Measurements from ENCODE around the gene METTL21A.

METTL21A gene

DNA sequence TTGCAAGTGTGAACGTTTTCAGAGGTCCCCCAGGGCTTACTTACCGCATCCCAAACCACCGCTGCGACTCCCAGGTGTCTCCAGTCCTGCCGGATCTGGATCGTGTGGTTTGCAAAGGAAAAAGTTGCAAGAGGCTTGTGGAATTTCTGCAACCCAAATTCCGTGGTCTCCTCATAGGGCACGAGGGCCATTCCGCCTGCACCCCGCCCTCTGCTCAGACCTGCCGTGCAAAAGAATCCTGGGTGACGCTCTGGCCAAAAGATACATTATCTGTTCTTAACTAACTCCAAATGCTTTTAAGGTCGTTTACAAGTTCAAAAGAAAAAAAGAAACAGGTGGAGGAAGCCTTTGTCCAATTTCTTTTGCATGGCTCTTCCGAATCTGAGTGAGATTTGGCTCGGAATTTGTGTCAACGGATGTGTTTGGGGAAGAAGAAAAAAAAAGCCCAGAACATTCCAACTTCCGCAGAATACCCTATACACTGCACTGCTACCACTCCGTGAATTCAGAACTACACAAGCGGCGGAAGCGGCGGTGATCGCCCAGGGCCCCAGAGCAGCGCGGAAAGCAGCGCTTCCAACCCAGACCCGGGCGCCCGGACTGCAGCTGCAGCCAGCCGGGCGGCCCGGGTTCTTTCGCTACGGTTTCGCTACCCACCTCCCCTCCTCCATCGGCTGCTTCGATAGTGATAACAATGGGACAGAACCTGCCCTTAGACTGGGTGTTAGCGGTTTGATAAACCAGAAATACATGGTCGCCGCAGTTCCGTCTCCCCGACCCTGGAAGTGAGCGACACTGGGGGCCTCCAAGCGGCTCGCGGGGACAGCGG, 795 bp downstream of the METTL21A start:
- peak overlapping the region; percentile 96 to 99 for H3K4me3 ChIP-seq (ENCODE audit: low read length in 2 of 2)
- peak overlapping the region; percentile 89 to 90 for H3K9ac ChIP-seq (ENCODE audit: low read depth in 1 of 2, low read length in 2 of 2)
- H3K9me3 ChIP-seq (ENCODE audit: control insufficient read depth in 2 of 2, low read length in 2 of 2), result no peaks in the 10 kb centered on the region
- no peaks in the 10 kb centered on the region for H3K27me3 ChIP-seq (ENCODE audit: control insufficient read depth in 2 of 2, insufficient read depth in 2 of 2, low read length in 2 of 2)
- H3K36me3 ChIP-seq (ENCODE audit: control insufficient read depth in 2 of 2, insufficient read depth in 2 of 2, low read length in 2 of 2), result peaks cover 3 to 8% of the 10 kb centered on the region in 2 donors
- peaks cover 6 to 7% of the 10 kb centered on the region in 2 donors for H3K4me1 ChIP-seq (ENCODE audit: control insufficient read depth in 2 of 2, insufficient read depth in 2 of 2, low read length in 2 of 2)
- peak overlapping the region; percentile 89 to 92 for H3K27ac ChIP-seq (ENCODE audit: low read depth in 2 of 2, low read length in 2 of 2)

DNA sequence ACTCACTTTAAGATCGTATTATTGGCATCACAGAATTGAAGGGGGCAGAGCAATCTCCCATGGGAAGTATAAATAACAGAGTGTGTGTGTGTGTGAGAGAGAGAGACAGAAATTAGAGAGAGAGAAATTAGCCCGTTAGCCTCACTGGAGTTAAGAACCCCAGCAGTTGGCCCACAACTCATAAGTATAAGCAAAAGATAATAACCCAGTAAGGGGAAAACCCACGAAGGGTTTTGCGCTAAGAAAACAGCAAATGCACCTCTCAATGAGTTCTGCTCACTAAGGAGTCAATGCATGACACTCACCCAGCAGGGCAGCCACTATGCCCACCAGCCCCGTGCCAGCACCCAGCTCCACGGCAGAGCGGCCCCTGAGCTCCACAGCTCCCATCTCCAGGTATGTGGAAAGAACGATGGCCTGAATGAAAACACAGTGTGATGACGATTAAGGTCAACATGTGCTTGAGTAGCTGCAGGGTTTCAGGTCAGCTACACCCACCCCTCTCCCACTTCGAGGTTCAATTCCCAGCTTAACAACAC, 3.6 kb downstream of the METTL21A start:
- Histone ChIP-seq H3K9ac (ENCODE audit: low read depth in 1 of 2, low read length in 2 of 2) (no peak overlapping the region), H3K4me3 (ENCODE audit: low read length in 2 of 2) (no peak overlapping the region), H3K9me3 (ENCODE audit: control insufficient read depth in 2 of 2, low read length in 2 of 2) (no peaks in the 10 kb centered on the region), H3K4me1 (ENCODE audit: control insufficient read depth in 2 of 2, insufficient read depth in 2 of 2, low read length in 2 of 2) (peaks cover 6 to 7% of the 10 kb centered on the region in 2 donors), H3K27ac (ENCODE audit: low read depth in 2 of 2, low read length in 2 of 2) (no peak overlapping the region), H3K27me3 (ENCODE audit: control insufficient read depth in 2 of 2, insufficient read depth in 2 of 2, low read length in 2 of 2) (no peaks in the 10 kb centered on the region), H3K36me3 (ENCODE audit: control insufficient read depth in 2 of 2, insufficient read depth in 2 of 2, low read length in 2 of 2) (peaks cover 10 to 16% of the 10 kb centered on the region in 2 donors)

DNA sequence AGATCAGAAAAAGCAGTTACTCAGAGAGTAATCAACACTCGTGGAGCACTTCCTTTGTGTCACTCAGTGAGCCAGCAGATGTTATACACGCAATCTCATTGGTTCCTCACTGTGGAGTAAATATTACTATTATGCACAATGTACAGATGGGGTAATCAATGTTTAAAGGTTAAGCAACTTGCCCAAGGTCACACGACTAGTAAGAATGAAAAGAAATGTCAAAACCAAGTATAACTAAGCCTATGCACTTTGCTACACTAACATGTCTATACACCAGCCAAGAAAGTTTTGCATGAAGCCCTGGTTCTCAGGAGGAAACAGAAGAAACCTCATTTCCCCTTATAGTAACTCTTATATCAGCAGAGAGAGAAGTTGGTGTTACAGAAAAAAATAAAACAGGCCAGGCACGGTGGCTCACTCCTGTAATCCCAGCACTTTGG, 5.4 kb downstream of the METTL21A start:
- Histone ChIP-seq H3K9me3 (ENCODE audit: control insufficient read depth in 2 of 2, low read length in 2 of 2) (no peaks in the 10 kb centered on the region), H3K9ac (ENCODE audit: low read depth in 1 of 2, low read length in 2 of 2) (no peak overlapping the region), H3K27me3 (ENCODE audit: control insufficient read depth in 2 of 2, insufficient read depth in 2 of 2, low read length in 2 of 2) (no peaks in the 10 kb centered on the region), H3K4me1 (ENCODE audit: control insufficient read depth in 2 of 2, insufficient read depth in 2 of 2, low read length in 2 of 2) (peaks cover 3 to 7% of the 10 kb centered on the region in 2 donors), H3K4me3 (ENCODE audit: low read length in 2 of 2) (no peak overlapping the region), H3K36me3 (ENCODE audit: control insufficient read depth in 2 of 2, insufficient read depth in 2 of 2, low read length in 2 of 2) (peaks cover 10 to 16% of the 10 kb centered on the region in 2 donors), H3K27ac (ENCODE audit: low read depth in 2 of 2, low read length in 2 of 2) (no peak overlapping the region)

DNA sequence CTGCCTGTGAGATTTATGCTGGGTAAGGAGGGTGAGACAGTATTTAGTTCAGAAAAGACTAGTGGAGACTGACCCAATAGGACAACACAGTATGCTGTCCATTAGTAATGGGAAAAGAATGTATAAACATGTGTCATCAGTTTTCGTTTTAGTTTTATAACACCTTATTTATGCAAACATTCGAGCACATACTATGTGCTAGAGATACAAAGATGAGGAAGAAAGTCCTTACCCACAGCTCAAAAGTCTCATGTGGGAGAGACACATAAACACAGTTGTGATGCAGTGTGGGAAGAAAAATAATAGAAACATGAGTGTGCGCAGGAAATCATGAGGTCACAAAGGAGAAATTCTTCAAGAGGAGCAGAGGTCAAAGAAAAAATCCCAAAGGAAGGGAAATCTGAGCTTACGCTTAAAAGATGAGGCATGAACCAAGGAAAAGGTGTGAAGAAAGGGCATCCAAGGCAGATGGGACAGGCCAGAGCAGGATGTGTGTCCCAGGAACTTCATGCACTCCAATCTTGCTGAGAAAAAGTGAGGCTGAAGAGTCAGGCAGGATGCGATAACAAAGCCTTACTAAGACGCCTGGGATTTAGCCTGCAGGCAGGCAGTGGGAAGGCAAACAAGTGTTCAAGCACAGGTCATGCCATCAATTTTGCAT, 8.1 kb downstream of the METTL21A start:
- Histone ChIP-seq H3K27ac (ENCODE audit: low read depth in 2 of 2, low read length in 2 of 2) (peak overlapping the region; percentile 5 to 28), H3K36me3 (ENCODE audit: control insufficient read depth in 2 of 2, insufficient read depth in 2 of 2, low read length in 2 of 2) (peaks cover 10 to 16% of the 10 kb centered on the region in 2 donors), H3K27me3 (ENCODE audit: control insufficient read depth in 2 of 2, insufficient read depth in 2 of 2, low read length in 2 of 2) (no peaks in the 10 kb centered on the region), H3K9ac (ENCODE audit: low read depth in 1 of 2, low read length in 2 of 2) (no peak overlapping the region), H3K4me3 (ENCODE audit: low read length in 2 of 2) (no peak overlapping the region), H3K4me1 (ENCODE audit: control insufficient read depth in 2 of 2, insufficient read depth in 2 of 2, low read length in 2 of 2) (no peaks in the 10 kb centered on the region), H3K9me3 (ENCODE audit: control insufficient read depth in 2 of 2, low read length in 2 of 2) (no peaks in the 10 kb centered on the region)

DNA sequence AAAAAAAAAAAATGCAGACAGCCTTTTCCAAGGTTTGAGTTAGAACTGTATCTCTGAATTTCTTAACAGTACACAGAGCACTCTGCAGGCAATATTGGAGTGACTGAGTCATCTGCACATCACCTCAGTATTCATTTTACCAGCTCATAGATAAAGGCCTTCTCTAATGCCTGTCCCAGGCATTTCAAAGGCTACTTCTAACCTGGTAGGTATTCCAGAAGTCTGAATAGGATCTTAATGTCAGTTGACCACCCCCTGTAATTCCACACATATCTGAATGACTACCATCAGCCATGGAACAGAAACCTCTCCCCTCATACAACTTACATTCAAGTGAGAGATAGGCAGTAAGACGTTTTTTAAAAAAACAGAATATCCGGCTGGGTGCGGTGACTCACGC, 9.0 kb downstream of the METTL21A start:
- H3K36me3 ChIP-seq (ENCODE audit: control insufficient read depth in 2 of 2, insufficient read depth in 2 of 2, low read length in 2 of 2), result peaks cover 8 to 14% of the 10 kb centered on the region in 2 donors
- H3K4me1 ChIP-seq (ENCODE audit: control insufficient read depth in 2 of 2, insufficient read depth in 2 of 2, low read length in 2 of 2), result no peaks in the 10 kb centered on the region
- no peaks in the 10 kb centered on the region for H3K27me3 ChIP-seq (ENCODE audit: control insufficient read depth in 2 of 2, insufficient read depth in 2 of 2, low read length in 2 of 2)
- no peaks in the 10 kb centered on the region for H3K9me3 ChIP-seq (ENCODE audit: control insufficient read depth in 2 of 2, low read length in 2 of 2)
- H3K27ac ChIP-seq (ENCODE audit: low read depth in 2 of 2, low read length in 2 of 2), result no peak overlapping the region
- H3K4me3 ChIP-seq (ENCODE audit: low read length in 2 of 2), result no peak overlapping the region
- no peak overlapping the region for H3K9ac ChIP-seq (ENCODE audit: low read depth in 1 of 2, low read length in 2 of 2)

DNA sequence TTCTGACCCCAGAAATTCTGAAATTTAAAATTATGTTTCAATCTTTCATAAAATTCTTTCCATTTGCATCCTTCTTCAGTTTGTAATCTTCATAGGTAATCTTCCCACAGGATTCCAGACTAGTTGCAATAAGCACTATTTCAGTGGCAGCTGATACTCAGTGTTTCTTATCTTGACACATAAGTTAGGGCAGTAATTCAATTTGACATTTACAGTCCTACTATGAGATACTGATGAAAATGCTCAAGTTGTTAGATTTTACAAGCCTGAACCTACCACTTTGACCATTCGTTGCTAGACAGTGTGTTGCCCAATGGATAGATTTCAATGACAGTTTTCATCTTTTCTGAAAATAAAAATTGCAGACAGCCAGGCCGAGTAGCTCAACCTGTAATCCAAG, 10.4 kb downstream of the METTL21A start:
- H3K27me3 ChIP-seq (ENCODE audit: control insufficient read depth in 2 of 2, insufficient read depth in 2 of 2, low read length in 2 of 2), result no peaks in the 10 kb centered on the region
- H3K9ac ChIP-seq (ENCODE audit: low read depth in 1 of 2, low read length in 2 of 2), result no peak overlapping the region
- H3K4me3 ChIP-seq (ENCODE audit: low read length in 2 of 2), result no peak overlapping the region
- H3K36me3 ChIP-seq (ENCODE audit: control insufficient read depth in 2 of 2, insufficient read depth in 2 of 2, low read length in 2 of 2), result peaks cover 7 to 10% of the 10 kb centered on the region in 2 donors
- no peaks in the 10 kb centered on the region for H3K4me1 ChIP-seq (ENCODE audit: control insufficient read depth in 2 of 2, insufficient read depth in 2 of 2, low read length in 2 of 2)
- no peaks in the 10 kb centered on the region for H3K9me3 ChIP-seq (ENCODE audit: control insufficient read depth in 2 of 2, low read length in 2 of 2)
- no peak overlapping the region for H3K27ac ChIP-seq (ENCODE audit: low read depth in 2 of 2, low read length in 2 of 2)

DNA sequence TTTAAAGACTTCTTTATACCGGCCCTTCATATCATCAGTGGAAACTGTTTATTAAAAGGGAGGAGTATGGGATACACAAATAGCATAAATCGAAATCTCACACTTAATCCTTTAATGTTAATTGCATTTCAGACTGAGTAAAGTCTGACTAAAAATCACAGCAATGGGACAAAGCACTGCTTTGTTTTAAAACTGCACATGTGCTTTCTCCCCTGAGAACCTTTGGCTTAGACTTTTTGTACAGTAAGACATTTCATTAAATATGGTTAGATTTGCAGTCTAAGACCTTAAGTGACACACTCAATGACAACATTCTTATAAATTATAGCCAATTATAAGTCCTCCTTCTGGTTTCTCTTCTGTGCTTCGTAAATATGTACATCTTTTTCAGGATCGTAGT, 12.5 kb downstream of the METTL21A start:
- H3K36me3 ChIP-seq (ENCODE audit: control insufficient read depth in 2 of 2, insufficient read depth in 2 of 2, low read length in 2 of 2), result peaks cover 4% of the 10 kb centered on the region in 2 donors

DNA sequence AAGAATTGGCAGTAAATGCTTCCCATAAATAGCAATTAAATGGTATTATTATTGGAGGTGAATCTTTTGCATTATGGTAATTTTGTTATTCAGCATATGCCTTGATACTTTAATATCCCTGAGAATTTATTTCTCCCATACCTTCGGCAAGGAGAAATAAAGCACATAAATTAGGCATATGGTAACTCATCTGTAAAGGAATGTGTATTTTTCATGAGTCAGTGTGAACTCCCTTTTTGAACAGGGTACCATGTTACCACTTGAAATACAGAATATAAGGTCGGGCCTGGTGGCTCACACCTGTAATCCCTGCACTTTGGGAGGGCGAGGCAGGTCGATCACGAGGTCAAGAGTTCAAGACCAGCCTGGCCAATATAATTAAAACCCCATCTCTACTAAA, 18.4 kb downstream of the METTL21A start:
- H3K4me3 ChIP-seq (ENCODE audit: low read length in 2 of 2), result no peak overlapping the region
- no peaks in the 10 kb centered on the region for H3K4me1 ChIP-seq (ENCODE audit: control insufficient read depth in 2 of 2, insufficient read depth in 2 of 2, low read length in 2 of 2)
- H3K27me3 ChIP-seq (ENCODE audit: control insufficient read depth in 2 of 2, insufficient read depth in 2 of 2, low read length in 2 of 2), result no peaks in the 10 kb centered on the region
- H3K27ac ChIP-seq (ENCODE audit: low read depth in 2 of 2, low read length in 2 of 2), result no peak overlapping the region
- no peak overlapping the region for H3K9ac ChIP-seq (ENCODE audit: low read depth in 1 of 2, low read length in 2 of 2)
- H3K36me3 ChIP-seq (ENCODE audit: control insufficient read depth in 2 of 2, insufficient read depth in 2 of 2, low read length in 2 of 2), result peaks cover 0 to 2% of the 10 kb centered on the region in 2 donors
- no peaks in the 10 kb centered on the region for H3K9me3 ChIP-seq (ENCODE audit: control insufficient read depth in 2 of 2, low read length in 2 of 2)

More for the DNA sequence above, 12.5 kb downstream of the METTL21A start:
- no peak overlapping the region for H3K9ac ChIP-seq (ENCODE audit: low read depth in 1 of 2, low read length in 2 of 2)
- no peaks in the 10 kb centered on the region for H3K4me1 ChIP-seq (ENCODE audit: control insufficient read depth in 2 of 2, insufficient read depth in 2 of 2, low read length in 2 of 2)
- H3K27me3 ChIP-seq (ENCODE audit: control insufficient read depth in 2 of 2, insufficient read depth in 2 of 2, low read length in 2 of 2), result no peaks in the 10 kb centered on the region
- H3K9me3 ChIP-seq (ENCODE audit: control insufficient read depth in 2 of 2, low read length in 2 of 2), result no peaks in the 10 kb centered on the region
- no peak overlapping the region for H3K27ac ChIP-seq (ENCODE audit: low read depth in 2 of 2, low read length in 2 of 2)
- no peak overlapping the region for H3K4me3 ChIP-seq (ENCODE audit: low read length in 2 of 2)

DNA sequence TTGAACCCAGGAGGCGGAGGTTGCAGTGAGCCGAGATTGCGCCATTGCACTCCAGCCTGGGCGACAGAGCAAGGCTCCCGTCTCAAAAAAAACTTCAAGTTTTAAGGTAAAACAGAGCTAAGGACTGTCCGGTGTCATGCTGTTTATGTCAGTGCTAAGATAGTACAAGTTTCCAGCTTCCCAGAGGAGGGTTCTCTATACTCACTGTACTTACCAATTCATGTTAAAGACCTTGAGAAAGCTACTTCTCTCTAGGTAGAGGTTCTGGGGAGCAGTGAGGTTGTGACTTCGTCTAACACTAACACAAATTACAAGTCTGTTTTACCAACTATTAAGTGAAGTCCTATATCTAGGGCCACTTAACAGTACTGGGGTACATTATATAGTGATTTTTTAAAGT, 18.8 kb downstream of the METTL21A start:
- Histone ChIP-seq H3K9ac (ENCODE audit: low read depth in 1 of 2, low read length in 2 of 2) (no peak overlapping the region), H3K36me3 (ENCODE audit: control insufficient read depth in 2 of 2, insufficient read depth in 2 of 2, low read length in 2 of 2) (peaks cover 0 to 2% of the 10 kb centered on the region in 2 donors), H3K27me3 (ENCODE audit: control insufficient read depth in 2 of 2, insufficient read depth in 2 of 2, low read length in 2 of 2) (no peaks in the 10 kb centered on the region), H3K4me1 (ENCODE audit: control insufficient read depth in 2 of 2, insufficient read depth in 2 of 2, low read length in 2 of 2) (no peaks in the 10 kb centered on the region), H3K4me3 (ENCODE audit: low read length in 2 of 2) (no peak overlapping the region), H3K9me3 (ENCODE audit: control insufficient read depth in 2 of 2, low read length in 2 of 2) (no peaks in the 10 kb centered on the region), H3K27ac (ENCODE audit: low read depth in 2 of 2, low read length in 2 of 2) (no peak overlapping the region)

DNA sequence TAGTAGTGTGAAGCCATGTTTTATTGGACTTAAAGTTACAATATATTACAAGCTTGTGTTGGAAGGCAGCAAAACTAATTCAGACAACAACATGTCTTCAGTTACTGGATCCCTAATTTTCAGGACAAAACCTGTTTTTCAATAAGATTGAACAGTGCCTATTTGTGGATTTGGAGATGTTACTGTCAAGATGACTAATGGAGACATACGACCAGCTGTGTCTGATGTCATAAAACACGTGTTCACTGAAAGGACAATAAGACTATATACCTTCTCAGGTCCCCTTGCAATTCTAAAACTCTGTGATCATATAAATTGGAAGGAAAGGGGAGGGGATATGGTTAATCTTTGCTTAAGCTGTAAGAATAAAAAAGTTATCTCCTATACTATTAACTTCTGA, 21.7 kb downstream of the METTL21A start:
- H3K4me3 ChIP-seq (ENCODE audit: low read length in 2 of 2), result no peak overlapping the region
- H3K4me1 ChIP-seq (ENCODE audit: control insufficient read depth in 2 of 2, insufficient read depth in 2 of 2, low read length in 2 of 2), result no peaks in the 10 kb centered on the region
- no peak overlapping the region for H3K27ac ChIP-seq (ENCODE audit: low read depth in 2 of 2, low read length in 2 of 2)
- peaks cover 2 to 3% of the 10 kb centered on the region in 2 donors for H3K36me3 ChIP-seq (ENCODE audit: control insufficient read depth in 2 of 2, insufficient read depth in 2 of 2, low read length in 2 of 2)
- no peaks in the 10 kb centered on the region for H3K27me3 ChIP-seq (ENCODE audit: control insufficient read depth in 2 of 2, insufficient read depth in 2 of 2, low read length in 2 of 2)
- H3K9ac ChIP-seq (ENCODE audit: low read depth in 1 of 2, low read length in 2 of 2), result no peak overlapping the region
- H3K9me3 ChIP-seq (ENCODE audit: control insufficient read depth in 2 of 2, low read length in 2 of 2), result no peaks in the 10 kb centered on the region
